ENCODE data around the gene GABBR2. TPM values are rescaled to one million over a fixed set of nuclear protein-coding genes. Genes with fewer than 3 reads are reported as not detected.
A peak's percentile ranks its signal among the peaks of the same experiment; 100 is the strongest.

The GABBR2 gene
- total RNA-seq, 4 donors from 2014 or later = 2.4 to 13.6 (median 10.0) TPM

DNA sequence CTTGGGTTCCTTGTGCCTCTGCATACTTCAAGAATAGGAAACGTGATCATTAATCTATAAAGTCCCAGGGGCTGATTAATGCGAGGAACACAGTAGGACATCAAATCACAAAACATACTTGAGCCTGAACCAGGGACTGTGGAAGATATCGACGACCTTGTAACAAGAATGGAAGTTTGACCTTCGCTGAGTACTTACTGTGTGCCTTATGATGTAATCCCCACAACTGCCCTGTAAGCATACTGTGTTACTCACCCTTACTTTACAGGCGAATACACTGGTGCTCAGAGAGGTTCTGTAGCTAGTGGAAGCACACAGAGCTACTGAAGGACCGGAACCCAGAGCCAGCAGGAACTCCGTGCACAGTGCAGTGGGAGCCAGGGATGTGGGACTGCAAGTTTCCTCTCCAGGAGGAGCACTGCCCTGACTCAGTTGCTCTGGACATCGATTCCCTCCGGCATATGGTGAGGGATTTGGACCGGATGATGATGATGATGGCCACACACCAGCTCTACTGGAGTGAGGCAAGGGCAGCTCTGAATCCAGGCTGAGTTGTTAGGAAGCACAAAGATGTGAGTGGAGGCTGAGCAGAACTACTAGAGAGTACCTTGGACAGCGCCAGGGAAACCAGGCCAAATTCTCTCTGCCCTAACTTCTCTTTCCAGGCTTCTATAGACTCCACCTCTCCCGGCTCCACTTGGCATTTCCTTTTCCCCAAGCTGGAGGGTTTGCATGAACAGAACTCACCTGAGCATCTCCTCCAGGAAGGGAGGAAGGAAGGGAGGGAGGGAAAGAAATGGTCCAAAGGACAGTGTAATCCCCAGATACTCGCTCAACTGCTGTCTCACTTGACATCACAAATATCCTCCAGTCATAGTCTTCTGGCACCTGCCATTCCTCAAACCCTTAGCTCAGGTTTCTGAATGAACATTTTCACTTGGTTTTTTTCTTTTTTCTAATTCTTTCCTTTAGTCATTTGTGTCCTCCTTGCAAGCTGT, 1.5 kb upstream of the GABBR2 start:
- peak; percentile 8 to 38 for DNase-seq
- Histone ChIP-seq H3K36me3 (no peaks in the 10 kb centered on the region), H3K27ac (no peak overlapping the region), H3K4me1 (peaks cover 6 to 19% of the 10 kb centered on the region in 2 donors), H3K27me3 (peaks cover 4% of the 10 kb centered on the region), H3K9me3 (no peaks in the 10 kb centered on the region), H3K4me3 (replicated peaks in 1 of 3) (no peak overlapping the region)
- TF ChIP-seq, protein P1, sequence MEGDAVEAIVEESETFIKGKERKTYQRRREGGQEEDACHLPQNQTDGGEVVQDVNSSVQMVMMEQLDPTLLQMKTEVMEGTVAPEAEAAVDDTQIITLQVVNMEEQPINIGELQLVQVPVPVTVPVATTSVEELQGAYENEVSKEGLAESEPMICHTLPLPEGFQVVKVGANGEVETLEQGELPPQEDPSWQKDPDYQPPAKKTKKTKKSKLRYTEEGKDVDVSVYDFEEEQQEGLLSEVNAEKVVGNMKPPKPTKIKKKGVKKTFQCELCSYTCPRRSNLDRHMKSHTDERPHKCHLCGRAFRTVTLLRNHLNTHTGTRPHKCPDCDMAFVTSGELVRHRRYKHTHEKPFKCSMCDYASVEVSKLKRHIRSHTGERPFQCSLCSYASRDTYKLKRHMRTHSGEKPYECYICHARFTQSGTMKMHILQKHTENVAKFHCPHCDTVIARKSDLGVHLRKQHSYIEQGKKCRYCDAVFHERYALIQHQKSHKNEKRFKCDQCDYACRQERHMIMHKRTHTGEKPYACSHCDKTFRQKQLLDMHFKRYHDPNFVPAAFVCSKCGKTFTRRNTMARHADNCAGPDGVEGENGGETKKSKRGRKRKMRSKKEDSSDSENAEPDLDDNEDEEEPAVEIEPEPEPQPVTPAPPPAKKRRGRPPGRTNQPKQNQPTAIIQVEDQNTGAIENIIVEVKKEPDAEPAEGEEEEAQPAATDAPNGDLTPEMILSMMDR (IDR thresholded peaks at IDR 0.05) = no peak
- TF ChIP-seq POLR2A (IDR thresholded peaks at IDR 0.05) = no peak
- intact Hi-C loops (cut with DNase I) = loop anchor here (5.0 kb wide), 1 partner anchor 393 kb away; no protein-coding TSS in a partner anchor
- 63 to 66% methylated on average over 14 of the region's 14 CpGs for WGBS, 2 donors

DNA sequence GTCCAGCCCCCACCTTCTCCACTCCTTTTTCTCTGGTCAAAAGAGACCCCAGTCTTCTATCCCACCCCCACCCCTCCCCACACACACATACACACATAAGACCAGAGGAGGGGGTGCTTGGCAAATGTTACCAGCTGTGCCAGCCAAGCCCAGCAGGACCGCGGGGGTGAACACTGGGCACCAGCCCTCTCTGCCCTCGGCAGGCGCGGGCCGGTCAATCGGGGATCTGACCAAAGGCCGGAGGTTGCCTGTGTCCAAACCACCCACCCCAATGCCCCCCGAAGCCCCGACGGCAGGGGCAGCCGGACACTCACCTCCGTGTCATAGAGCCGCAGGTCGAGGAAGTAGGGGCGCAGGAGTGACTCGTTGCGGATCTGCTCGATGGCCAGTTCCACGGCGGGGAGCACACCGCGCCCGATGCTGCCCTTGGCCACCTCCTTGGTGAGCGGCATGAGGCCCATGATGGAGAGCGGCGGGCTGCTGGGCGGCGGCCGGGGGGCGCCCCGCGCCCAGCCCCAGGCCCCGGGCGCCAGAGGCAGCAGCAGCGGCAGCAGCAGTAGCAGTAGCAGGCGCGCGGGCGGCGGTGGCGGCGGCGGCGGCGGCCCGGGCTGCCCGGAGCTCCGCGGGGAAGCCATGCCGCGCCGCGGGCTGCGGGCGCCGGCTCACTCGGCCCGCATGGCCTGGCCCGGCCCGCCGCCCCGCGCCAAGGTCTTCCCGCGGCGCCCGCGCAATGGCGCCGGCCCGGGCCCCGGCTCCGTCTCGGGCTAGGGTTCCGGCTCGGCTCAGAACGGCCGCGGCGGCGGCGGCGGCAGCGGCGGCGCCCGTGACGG, 417 bp downstream of the GABBR2 start:
- TF ChIP-seq POLR2A (IDR thresholded peaks at IDR 0.05) = no peak
- TF ChIP-seq, protein P1 (IDR thresholded peaks at IDR 0.05) = no peak
- Histone ChIP-seq H3K9me3 (no peaks in the 10 kb centered on the region), H3K36me3 (no peaks in the 10 kb centered on the region), H3K27me3 (peaks cover 4% of the 10 kb centered on the region), H3K27ac (no peak overlapping the region), H3K4me3 (replicated peaks in 1 of 3) (no peak overlapping the region), H3K4me1 (peaks cover 6 to 19% of the 10 kb centered on the region in 2 donors)
- no peak for DNase-seq
- intact Hi-C loops (cut with DNase I) = loop anchor here (5.0 kb wide), 1 partner anchor 391 kb away; no protein-coding TSS in a partner anchor
- WGBS, 2 donors = 1 to 10% methylated on average over 2 to 14 of the region's 89 CpGs

DNA sequence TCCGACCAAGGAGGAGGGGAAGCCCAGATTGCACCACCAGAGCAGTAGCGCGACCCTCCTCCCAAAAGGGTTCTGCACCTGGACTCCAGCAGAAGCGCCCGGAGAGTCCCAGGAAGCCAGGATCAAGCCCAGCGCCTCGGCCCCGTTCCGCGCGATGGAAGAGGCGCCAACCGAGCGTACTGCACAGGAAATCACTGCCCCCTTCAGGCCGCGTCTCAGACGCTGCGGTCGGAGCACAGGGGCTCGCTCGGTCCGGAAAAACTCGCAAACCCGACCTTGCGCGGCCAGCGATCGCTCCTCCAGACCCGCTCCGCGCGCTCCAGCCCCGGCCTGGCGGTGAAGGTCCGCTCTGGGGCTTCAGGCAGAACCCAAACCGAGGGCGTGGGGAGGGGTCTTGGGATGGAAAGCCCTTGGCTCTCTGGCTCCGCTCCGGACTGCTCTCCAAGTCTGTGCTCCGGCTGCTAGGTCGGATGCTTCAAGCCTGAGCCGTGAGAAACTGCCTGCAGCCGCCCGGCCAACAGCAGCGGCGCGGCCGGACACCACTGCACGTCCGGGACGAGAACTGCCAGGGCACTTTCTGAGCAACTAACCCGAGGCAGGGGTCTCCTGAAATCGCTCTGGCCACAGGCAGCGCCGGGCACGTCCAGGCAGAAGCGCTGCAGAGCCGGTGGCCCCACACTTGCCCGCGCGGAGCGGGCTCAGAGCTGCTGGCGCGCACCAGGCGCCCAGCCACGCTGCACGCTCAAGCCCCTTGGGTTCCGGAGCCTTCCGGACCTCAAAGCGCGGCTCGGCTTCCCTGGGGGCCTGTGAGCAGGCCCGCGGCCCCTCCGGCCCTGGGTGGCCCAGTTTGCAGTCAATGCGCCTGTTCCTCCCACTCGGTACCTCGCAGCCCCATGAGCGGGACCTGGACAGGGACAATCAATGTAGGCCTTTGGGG, 1.3 kb downstream of the GABBR2 start:
- peaks cover 4% of the 10 kb centered on the region for H3K27me3 ChIP-seq
- H3K4me3 ChIP-seq (replicated peaks in 1 of 3) = no peak overlapping the region
- TF ChIP-seq POLR2A (IDR thresholded peaks at IDR 0.05) = no peak
- TF ChIP-seq, protein P1 (IDR thresholded peaks at IDR 0.05) = peak; percentile 21 to 79 (median 64)

GRCh38 chr9:98706651-98707165, 2.0 kb downstream of the GABBR2 start:
- intact Hi-C loops (cut with DNase I) = loop anchor here (5.0 kb wide), 1 partner anchor 389 kb away; no protein-coding TSS in a partner anchor
- no peak overlapping the region for H3K4me3 ChIP-seq (replicated peaks in 1 of 3)
- peaks cover 6 to 19% of the 10 kb centered on the region in 2 donors for H3K4me1 ChIP-seq
- H3K9me3 ChIP-seq = no peaks in the 10 kb centered on the region
- no peak overlapping the region for H3K27ac ChIP-seq
- peak in 1 of 2 donors; percentile 51 for DNase-seq
- 7 to 9% methylated on average over 14 to 15 of the region's 15 CpGs for WGBS, 2 donors
- no peaks in the 10 kb centered on the region for H3K36me3 ChIP-seq
- peaks cover 4% of the 10 kb centered on the region for H3K27me3 ChIP-seq
- TF ChIP-seq, protein P1 (IDR thresholded peaks at IDR 0.05) = no peak
- no peak for TF ChIP-seq POLR2A (IDR thresholded peaks at IDR 0.05)

More for the DNA sequence above, 1.3 kb downstream of the GABBR2 start:
- Histone ChIP-seq H3K9me3 (no peaks in the 10 kb centered on the region), H3K27ac (no peak overlapping the region), H3K36me3 (no peaks in the 10 kb centered on the region), H3K4me1 (peaks cover 6 to 19% of the 10 kb centered on the region in 2 donors)
- 4% methylated on average over 19 to 20 of the region's 79 CpGs for WGBS, 2 donors
- intact Hi-C loops (cut with DNase I) = loop anchor here (5.0 kb wide), 1 partner anchor 390 kb away; no protein-coding TSS in a partner anchor
- peak; percentile 83 to 89 for DNase-seq
